HL-60 (cell line): ENCODE data around the gene MYL12B.

Experiments used
- POLR2AphosphoS5 ChIP-seq: IDR thresholded peaks from 2 replicates; pipeline ENCODE4 v1.6.1; 2012; ENCODE audit warnings: low read depth
- TF ChIP-seq, protein P1 (sequence below): IDR thresholded peaks from one replicate; pipeline ENCODE4 v1.5.1; 2011; ENCODE audit warnings: low read length, control low read depth, inconsistent platforms; ENCODE audit not compliant: insufficient read depth

DNA sequence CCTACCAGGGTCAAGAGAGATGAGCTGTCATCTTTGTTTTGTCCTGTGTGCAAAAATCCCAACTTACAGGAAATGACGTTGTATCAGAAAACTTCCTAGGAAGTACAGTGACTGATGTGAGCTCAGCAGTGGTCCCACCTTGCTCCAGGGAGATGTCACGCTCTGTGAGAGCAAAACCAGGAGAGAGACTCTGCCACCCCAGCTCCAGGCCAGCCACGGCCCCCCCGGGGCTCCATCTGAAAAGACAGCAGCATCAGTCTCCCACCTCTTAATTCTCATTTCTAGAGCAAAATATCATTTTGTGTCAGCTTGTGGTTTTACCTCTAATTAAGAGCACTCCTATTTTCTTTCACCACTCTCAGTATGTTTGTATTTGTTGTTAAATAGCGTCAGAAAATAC lies 57.5 kb downstream of the MYL12B start:
- TF ChIP-seq, protein P1, sequence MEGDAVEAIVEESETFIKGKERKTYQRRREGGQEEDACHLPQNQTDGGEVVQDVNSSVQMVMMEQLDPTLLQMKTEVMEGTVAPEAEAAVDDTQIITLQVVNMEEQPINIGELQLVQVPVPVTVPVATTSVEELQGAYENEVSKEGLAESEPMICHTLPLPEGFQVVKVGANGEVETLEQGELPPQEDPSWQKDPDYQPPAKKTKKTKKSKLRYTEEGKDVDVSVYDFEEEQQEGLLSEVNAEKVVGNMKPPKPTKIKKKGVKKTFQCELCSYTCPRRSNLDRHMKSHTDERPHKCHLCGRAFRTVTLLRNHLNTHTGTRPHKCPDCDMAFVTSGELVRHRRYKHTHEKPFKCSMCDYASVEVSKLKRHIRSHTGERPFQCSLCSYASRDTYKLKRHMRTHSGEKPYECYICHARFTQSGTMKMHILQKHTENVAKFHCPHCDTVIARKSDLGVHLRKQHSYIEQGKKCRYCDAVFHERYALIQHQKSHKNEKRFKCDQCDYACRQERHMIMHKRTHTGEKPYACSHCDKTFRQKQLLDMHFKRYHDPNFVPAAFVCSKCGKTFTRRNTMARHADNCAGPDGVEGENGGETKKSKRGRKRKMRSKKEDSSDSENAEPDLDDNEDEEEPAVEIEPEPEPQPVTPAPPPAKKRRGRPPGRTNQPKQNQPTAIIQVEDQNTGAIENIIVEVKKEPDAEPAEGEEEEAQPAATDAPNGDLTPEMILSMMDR = no peak
- no peak for TF ChIP-seq POLR2AphosphoS5
